ENCODE data around the gene GPR143.

Gene GPR143

GRCh38 chrX:9704876-9705465 lies 60.7 kb downstream of the GPR143 start:
- in situ Hi-C loops (cut with MboI; ENCODE audit: low sequenced_read_pairs, unreplicated experiment), result loop anchor here (25.0 kb wide), 3 partner anchors 243 to 893 kb away; partner anchors contain the start of genes FAM9A and TBL1X

GRCh38 chrX:9703406-9703805 lies 62.2 kb downstream of the GPR143 start:
- TF ChIP-seq, protein P1, sequence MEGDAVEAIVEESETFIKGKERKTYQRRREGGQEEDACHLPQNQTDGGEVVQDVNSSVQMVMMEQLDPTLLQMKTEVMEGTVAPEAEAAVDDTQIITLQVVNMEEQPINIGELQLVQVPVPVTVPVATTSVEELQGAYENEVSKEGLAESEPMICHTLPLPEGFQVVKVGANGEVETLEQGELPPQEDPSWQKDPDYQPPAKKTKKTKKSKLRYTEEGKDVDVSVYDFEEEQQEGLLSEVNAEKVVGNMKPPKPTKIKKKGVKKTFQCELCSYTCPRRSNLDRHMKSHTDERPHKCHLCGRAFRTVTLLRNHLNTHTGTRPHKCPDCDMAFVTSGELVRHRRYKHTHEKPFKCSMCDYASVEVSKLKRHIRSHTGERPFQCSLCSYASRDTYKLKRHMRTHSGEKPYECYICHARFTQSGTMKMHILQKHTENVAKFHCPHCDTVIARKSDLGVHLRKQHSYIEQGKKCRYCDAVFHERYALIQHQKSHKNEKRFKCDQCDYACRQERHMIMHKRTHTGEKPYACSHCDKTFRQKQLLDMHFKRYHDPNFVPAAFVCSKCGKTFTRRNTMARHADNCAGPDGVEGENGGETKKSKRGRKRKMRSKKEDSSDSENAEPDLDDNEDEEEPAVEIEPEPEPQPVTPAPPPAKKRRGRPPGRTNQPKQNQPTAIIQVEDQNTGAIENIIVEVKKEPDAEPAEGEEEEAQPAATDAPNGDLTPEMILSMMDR (IDR thresholded peaks at IDR 0.05; ENCODE audit: borderline replicate concordance, control extremely low read depth, extremely low read depth, insufficient read depth, missing control alignments), result no peak
- no peak for DNase-seq (ENCODE audit: low spot score)

More at GRCh38 chrX:9704876-9705465, 60.7 kb downstream of the GPR143 start:
- TF ChIP-seq, protein P1 (IDR thresholded peaks at IDR 0.05; ENCODE audit: borderline replicate concordance, control extremely low read depth, extremely low read depth, insufficient read depth, missing control alignments), result no peak
- no peak for DNase-seq (ENCODE audit: low spot score)

DNA sequence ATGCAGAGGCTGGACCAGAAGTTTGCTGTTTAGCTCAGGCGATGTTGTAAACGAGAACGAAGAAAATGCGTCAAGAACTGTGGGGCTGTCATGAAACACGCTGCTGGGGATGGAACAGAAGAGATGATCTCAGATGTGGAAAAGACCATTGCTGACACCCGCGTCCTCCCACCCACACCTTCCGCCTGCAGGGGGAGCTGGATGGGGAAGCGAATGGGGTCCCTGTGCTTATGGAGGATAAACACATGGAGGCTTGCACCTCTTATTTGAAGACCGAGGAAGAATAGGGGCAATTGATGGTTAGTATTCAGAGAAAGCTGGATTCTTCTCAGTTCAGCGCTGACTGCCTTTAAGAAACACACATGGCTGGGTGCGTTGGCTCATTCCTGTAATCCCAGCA lies 63.9 kb downstream of the GPR143 start:
- TF ChIP-seq, protein P1 (IDR thresholded peaks at IDR 0.05; ENCODE audit: borderline replicate concordance, control extremely low read depth, extremely low read depth, insufficient read depth, missing control alignments), result no peak
- in situ Hi-C loops (cut with MboI; ENCODE audit: low sequenced_read_pairs, unreplicated experiment), result loop anchor here (25.0 kb wide), 3 partner anchors 239 to 889 kb away; partner anchors contain the start of genes FAM9A and TBL1X
- DNase-seq (ENCODE audit: low spot score), result no peak

More at GRCh38 chrX:9703406-9703805, 62.2 kb downstream of the GPR143 start:
- in situ Hi-C loops (cut with MboI; ENCODE audit: low sequenced_read_pairs, unreplicated experiment), result loop anchor here (25.0 kb wide), 3 partner anchors 241 to 891 kb away; partner anchors contain the start of genes FAM9A and TBL1X

DNA sequence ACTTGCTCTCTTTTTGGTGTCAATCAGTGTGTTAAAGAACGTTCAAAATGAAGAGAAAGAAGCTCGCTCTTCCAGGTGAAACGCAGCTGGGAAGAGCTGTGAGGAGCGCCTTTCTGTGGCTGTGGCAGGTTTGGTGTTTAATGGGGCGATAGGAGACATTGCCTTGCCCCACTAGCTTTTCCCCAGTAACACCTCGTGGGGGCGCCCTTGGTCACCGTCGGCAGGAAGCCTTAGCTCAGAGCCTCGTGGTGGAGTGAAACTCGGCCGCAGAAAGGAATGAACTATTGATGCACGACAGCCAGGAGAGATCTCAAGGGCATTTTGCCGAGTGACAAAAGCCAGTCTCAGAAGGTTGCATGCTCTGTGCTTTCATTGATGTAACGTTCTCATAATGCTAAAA lies 65.1 kb downstream of the GPR143 start:
- in situ Hi-C loops (cut with MboI; ENCODE audit: low sequenced_read_pairs, unreplicated experiment), result loop anchor here (25.0 kb wide), 3 partner anchors 238 to 888 kb away; partner anchors contain the start of genes FAM9A and TBL1X
- no peak for DNase-seq (ENCODE audit: low spot score)
- TF ChIP-seq, protein P1 (IDR thresholded peaks at IDR 0.05; ENCODE audit: borderline replicate concordance, control extremely low read depth, extremely low read depth, insufficient read depth, missing control alignments), result no peak

GRCh38 chrX:9698576-9698975 lies 67.1 kb downstream of the GPR143 start:
- no peak for DNase-seq (ENCODE audit: low spot score)
- TF ChIP-seq, protein P1 (IDR thresholded peaks at IDR 0.05; ENCODE audit: borderline replicate concordance, control extremely low read depth, extremely low read depth, insufficient read depth, missing control alignments), result no peak
- in situ Hi-C loops (cut with MboI; ENCODE audit: low sequenced_read_pairs, unreplicated experiment), result loop anchor here (25.0 kb wide), 1 partner anchor 361 kb away; no protein-coding TSS in a partner anchor

DNA sequence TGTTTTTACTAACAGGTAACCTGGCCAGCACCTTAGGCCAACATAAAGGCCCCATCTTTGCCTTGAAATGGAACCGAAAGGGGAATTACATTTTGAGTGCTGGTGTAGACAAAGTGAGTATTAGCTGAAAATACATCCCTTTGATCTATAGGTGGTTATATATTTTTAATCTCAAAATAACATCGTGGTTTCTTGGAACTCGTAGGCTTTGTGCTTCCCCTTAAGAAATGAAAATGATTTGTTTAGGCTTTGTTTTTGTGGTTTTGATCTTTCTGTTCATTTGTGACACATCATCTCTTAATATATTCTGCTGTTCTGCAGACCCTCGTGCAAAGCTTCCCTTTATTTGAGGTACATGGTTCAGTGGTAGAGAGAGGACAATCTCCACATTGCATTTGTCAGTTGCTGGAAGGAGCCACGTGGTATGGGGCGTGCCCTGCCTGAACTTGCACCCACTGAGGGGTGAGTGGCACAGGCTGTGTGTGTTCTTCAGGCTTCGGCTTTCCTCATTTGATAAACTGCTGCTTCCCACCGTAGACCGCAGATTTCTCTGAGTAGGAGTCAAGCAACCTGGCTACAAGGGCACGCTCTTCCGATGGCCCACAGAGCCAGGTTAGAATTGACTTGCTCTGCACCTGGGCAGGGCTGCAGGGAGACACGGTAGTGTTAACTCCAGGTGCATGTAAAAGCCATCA lies 72.2 kb downstream of the GPR143 start:
- no peak for DNase-seq (ENCODE audit: low spot score)
- TF ChIP-seq, protein P1 (IDR thresholded peaks at IDR 0.05; ENCODE audit: borderline replicate concordance, control extremely low read depth, extremely low read depth, insufficient read depth, missing control alignments), result no peak
- in situ Hi-C loops (cut with MboI; ENCODE audit: low sequenced_read_pairs, unreplicated experiment), result loop anchor here (25.0 kb wide), 1 partner anchor 356 kb away; no protein-coding TSS in a partner anchor
